Large intestine (tissue), 3 donors: Measurements from ENCODE around the gene ABAT. TPM values are rescaled to one million over a fixed set of nuclear protein-coding genes. Genes with fewer than 3 reads are reported as not detected.
"Not testable (repeated sequence)": the region's sequence is repeated elsewhere in the genome, so short reads cannot be mapped to it uniquely, and the experiment has no call there.

Experiments
- DNase-seq, 2 donors: peaks; one replicate each; pipeline versions ENCODE4 v3.0.0 to v3.0.0-alpha.2; 2013
- H3K27ac ChIP-seq: one replicate; pipeline ENCODE4 v1.5.1; 2013; ENCODE audit warnings: low read length
- H3K27me3 ChIP-seq: 2 replicates; pipeline ENCODE4 v1.6.1; 2013; ENCODE audit warnings: low read length; ENCODE audit not compliant: control insufficient read depth, insufficient read depth
- H3K36me3 ChIP-seq: 2 replicates; pipeline ENCODE4 v1.6.1; 2013; ENCODE audit warnings: low read length; ENCODE audit not compliant: control insufficient read depth, insufficient read depth
- H3K4me1 ChIP-seq: one replicate; pipeline ENCODE4 v1.6.1; 2013; ENCODE audit warnings: low read length; ENCODE audit not compliant: control insufficient read depth, insufficient read depth
- H3K4me3 ChIP-seq: one replicate; pipeline ENCODE4 v1.5.1; 2013; ENCODE audit warnings: low read length
- H3K9me3 ChIP-seq: one replicate; pipeline ENCODE4 v1.6.1; 2013; ENCODE audit warnings: mild to moderate bottlenecking, low read depth, low read length, moderate library complexity; ENCODE audit not compliant: control insufficient read depth
- WGBS: methylation state at CpG from one replicate; pipeline ENCODE4 v1.1.5; 2013; ENCODE audit warnings: low lambda C conversion rate; ENCODE audit not compliant: insufficient coverage; 5-methylcytosine and 5-hydroxymethylcytosine counted together
- polyA plus RNA-seq: library from polyadenylated mRNA; unstranded; fragments of 120-200 nt; gene quantifications from one replicate; pipeline ENCODE4 v1.2.1, GENCODE V29; 2013

ABAT gene
- polyA plus RNA-seq, 1 donor: 55.7 TPM

- DNase-seq: no peak
These were observed 101.7 kb downstream of the ABAT start for GRCh38 chr16:8776129-8776584.

GRCh38 chr16:8777217-8777616 lies 102.8 kb downstream of the ABAT start:
- Histone ChIP-seq H3K4me3 (no peak overlapping the region), H3K9me3 (no peaks in the 10 kb centered on the region), H3K36me3 (peaks cover 67% of the 10 kb centered on the region), H3K4me1 (no peaks in the 10 kb centered on the region), H3K27me3 (no peaks in the 10 kb centered on the region), H3K27ac (no peak overlapping the region)
- no peak for DNase-seq
- WGBS: no CpG with 5 or more reads among the region's 7 CpGs

More at GRCh38 chr16:8776129-8776584, 101.7 kb downstream of the ABAT start:
- no CpG with 5 or more reads among the region's 12 CpGs for WGBS
- Histone ChIP-seq H3K4me3 (no peak overlapping the region), H3K27me3 (no peaks in the 10 kb centered on the region), H3K9me3 (no peaks in the 10 kb centered on the region), H3K36me3 (peaks cover 68% of the 10 kb centered on the region), H3K27ac (no peak overlapping the region), H3K4me1 (no peaks in the 10 kb centered on the region)

GRCh38 chr16:8781797-8782196 lies 107.4 kb downstream of the ABAT start:
- H3K36me3 ChIP-seq: peaks cover 38% of the 10 kb centered on the region
- no peaks in the 10 kb centered on the region for H3K9me3 ChIP-seq
- H3K4me1 ChIP-seq: no peaks in the 10 kb centered on the region
- DNase-seq: no peak
- no peaks in the 10 kb centered on the region for H3K27me3 ChIP-seq
- H3K27ac ChIP-seq: no peak overlapping the region
- no peak overlapping the region for H3K4me3 ChIP-seq
- 60% methylated on average over 1 of the region's 8 CpGs for WGBS

- Histone ChIP-seq H3K4me1 (peaks cover 1% of the 10 kb centered on the region), H3K36me3 (peaks cover 30% of the 10 kb centered on the region), H3K27me3 (no peaks in the 10 kb centered on the region), H3K4me3 (no peak overlapping the region), H3K9me3 (no peaks in the 10 kb centered on the region), H3K27ac (no peak overlapping the region)
- WGBS: 91% methylated on average over 4 of the region's 6 CpGs
- DNase-seq: no peak
These were observed 108.3 kb downstream of the ABAT start for GRCh38 chr16:8782673-8783072.

- H3K9me3 ChIP-seq: no peaks in the 10 kb centered on the region
- H3K36me3 ChIP-seq: peaks cover 9% of the 10 kb centered on the region
- H3K4me1 ChIP-seq: peaks cover 21% of the 10 kb centered on the region
- no peaks in the 10 kb centered on the region for H3K27me3 ChIP-seq
- H3K27ac ChIP-seq: no peak overlapping the region
- no CpG with 5 or more reads among the region's 6 CpGs for WGBS
- DNase-seq: no peak
- no peak overlapping the region for H3K4me3 ChIP-seq
These were observed 111.0 kb downstream of the ABAT start for GRCh38 chr16:8785408-8785807.

- DNase-seq, H3K9me3 ChIP-seq, H3K27me3 ChIP-seq, H3K4me3 ChIP-seq, H3K36me3 ChIP-seq, H3K27ac ChIP-seq: not testable (repeated sequence)
- H3K4me1 ChIP-seq: peaks cover 21% of the 10 kb centered on the region
- no CpG with 5 or more reads among the region's 11 CpGs for WGBS
These were observed 111.9 kb downstream of the ABAT start for GRCh38 chr16:8786316-8786715.

- DNase-seq: peak; percentile 89 to 98
- no peaks in the 10 kb centered on the region for H3K36me3 ChIP-seq
- peaks cover 21% of the 10 kb centered on the region for H3K4me1 ChIP-seq
- no CpG with 5 or more reads among the region's 8 CpGs for WGBS
- H3K9me3 ChIP-seq: no peaks in the 10 kb centered on the region
- H3K4me3 ChIP-seq: no peak overlapping the region
- no peaks in the 10 kb centered on the region for H3K27me3 ChIP-seq
- peak overlapping the region; percentile 78 for H3K27ac ChIP-seq
These were observed 114.3 kb downstream of the ABAT start for GRCh38 chr16:8788578-8789172.

GRCh38 chr16:8795091-8795490 lies 120.7 kb downstream of the ABAT start:
- Histone ChIP-seq H3K9me3 (no peaks in the 10 kb centered on the region), H3K4me3 (no peak overlapping the region), H3K36me3 (peaks cover 2% of the 10 kb centered on the region), H3K27me3 (no peaks in the 10 kb centered on the region), H3K27ac (no peak overlapping the region), H3K4me1 (peaks cover 11% of the 10 kb centered on the region)
- no CpG with 5 or more reads among the region's 8 CpGs for WGBS
- DNase-seq: no peak

GRCh38 chr16:8795818-8796217 lies 121.4 kb downstream of the ABAT start:
- WGBS: no CpG with 5 or more reads among the region's 10 CpGs
- no peak overlapping the region for H3K4me3 ChIP-seq
- H3K9me3 ChIP-seq: no peaks in the 10 kb centered on the region
- peaks cover 11% of the 10 kb centered on the region for H3K4me1 ChIP-seq
- DNase-seq: no peak
- H3K27ac ChIP-seq: no peak overlapping the region
- H3K27me3 ChIP-seq: no peaks in the 10 kb centered on the region
- H3K36me3 ChIP-seq: peaks cover 2% of the 10 kb centered on the region

- Histone ChIP-seq H3K9me3 (no peaks in the 10 kb centered on the region), H3K27me3 (no peaks in the 10 kb centered on the region), H3K4me3 (peak overlapping the region; percentile 96), H3K36me3 (peaks cover 5% of the 10 kb centered on the region), H3K27ac (peak overlapping the region; percentile 8), H3K4me1 (peaks cover 16% of the 10 kb centered on the region)
- no peak for DNase-seq
- 25% methylated on average over 2 of the region's 14 CpGs for WGBS
These were observed 122.3 kb downstream of the ABAT start for GRCh38 chr16:8796469-8797363.
